GM12892 (cell line): ENCODE measurements around the gene PARD3.

Source experiments
- DNase-seq: peaks from one replicate; pipeline ENCODE4 v3.0.0; 2011; ENCODE audit not compliant: insufficient read length
- FAIRE-seq: peaks from 2 replicates; lab custom pipeline; 2011; peaks lifted over from hg19 to GRCh38; lab: Jason Lieb, UNC
- POLR2A ChIP-seq: IDR thresholded peaks from 2 replicates; pipeline ENCODE4 v1.6.1; 2011; ENCODE audit warnings: low read depth, low read length, control low read depth
- POLR2AphosphoS5 ChIP-seq: IDR thresholded peaks from 2 replicates; pipeline ENCODE4 v1.6.1; 2011; ENCODE audit warnings: low read depth, low read length, control low read depth
- TAF1 ChIP-seq: IDR thresholded peaks from 2 replicates; pipeline ENCODE4 v1.6.1; 2011; ENCODE audit warnings: low read depth, mild to moderate bottlenecking, control low read depth, low read length, borderline replicate concordance

The PARD3 gene

DNA sequence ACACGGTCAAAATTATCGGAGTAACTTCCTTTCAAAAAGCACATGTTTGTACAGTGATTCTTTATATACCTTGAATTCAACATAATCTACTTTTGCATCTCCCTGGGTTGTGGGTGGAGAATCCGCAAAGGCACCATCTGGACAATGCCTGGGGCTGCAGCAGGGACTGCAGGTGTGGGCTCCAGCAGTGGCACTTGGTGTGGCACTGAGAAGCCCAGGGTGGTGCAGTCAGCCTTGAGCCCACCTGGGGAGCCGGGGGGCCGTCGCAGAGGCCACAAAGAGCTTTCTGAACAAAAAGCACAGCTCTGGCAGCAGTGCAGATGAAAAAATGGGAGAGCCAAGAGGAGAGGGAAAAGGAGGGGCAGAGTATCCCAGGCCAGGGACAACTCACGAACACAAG, 22.2 kb downstream of the PARD3 start:
- DNase-seq (no peak), FAIRE-seq (no peak)
- TF ChIP-seq TAF1 (no peak), POLR2AphosphoS5 (no peak), POLR2A (no peak)

DNA sequence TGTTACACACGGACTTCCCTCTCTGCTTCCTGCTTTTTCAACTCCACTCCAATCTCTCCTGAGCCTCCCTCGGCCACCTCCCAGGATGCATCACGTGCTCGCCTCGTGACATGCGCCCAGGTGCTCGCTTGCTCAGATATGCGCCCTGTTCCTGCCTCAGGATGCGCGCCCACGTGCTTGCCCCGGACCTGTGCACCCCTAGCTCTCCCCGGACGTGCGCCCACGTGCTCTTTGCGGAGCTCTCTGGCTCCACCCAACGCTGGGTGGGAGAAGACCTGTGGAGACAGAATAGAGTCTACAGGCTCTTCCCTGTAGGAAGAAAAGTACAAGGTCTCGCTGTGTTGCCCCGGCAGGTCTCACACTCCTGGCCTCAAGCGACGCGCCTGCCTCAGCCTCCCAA, 23.1 kb downstream of the PARD3 start:
- FAIRE-seq (no peak), DNase-seq (no peak)
- TF ChIP-seq POLR2AphosphoS5: no peak
- no peak for TF ChIP-seq TAF1
- TF ChIP-seq POLR2A: no peak

- no peak for FAIRE-seq
- no peak for TF ChIP-seq POLR2A
These were observed 23.9 kb downstream of the PARD3 start for GRCh38 chr10:34791228-34791627.

DNA sequence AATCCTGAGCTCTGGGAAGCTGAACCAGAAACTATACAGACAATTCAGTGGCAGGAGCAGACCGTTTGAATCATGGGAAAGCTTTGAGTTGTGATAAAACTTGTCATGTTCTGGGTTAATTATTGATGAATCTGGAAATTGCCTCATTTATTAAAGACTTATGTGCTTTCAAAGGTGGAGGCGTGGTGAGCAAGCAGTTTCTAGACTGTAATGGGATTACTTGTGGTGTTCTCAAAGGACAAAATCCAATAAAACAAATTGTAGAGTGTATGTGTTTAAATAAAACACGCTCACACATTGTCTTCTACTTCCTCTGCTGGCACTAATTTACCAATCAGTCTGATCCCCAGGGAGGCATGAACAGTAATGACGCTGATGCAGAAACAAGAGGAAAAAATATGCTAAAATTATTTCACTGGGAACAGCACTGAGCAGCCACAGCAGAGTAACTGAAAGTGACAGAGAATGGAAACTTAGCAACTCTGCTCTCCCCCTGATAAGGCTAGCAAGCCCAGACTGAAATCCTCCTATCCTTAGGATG, 25.1 kb downstream of the PARD3 start:
- FAIRE-seq: no peak
- no peak for DNase-seq

More at GRCh38 chr10:34791228-34791627, 23.9 kb downstream of the PARD3 start:
- no peak for DNase-seq

GRCh38 chr10:34786464-34786863, 28.6 kb downstream of the PARD3 start:
- FAIRE-seq (no peak), DNase-seq (no peak)

More for the DNA sequence above, 25.1 kb downstream of the PARD3 start:
- TF ChIP-seq POLR2A (no peak), POLR2AphosphoS5 (no peak), TAF1 (no peak)

DNA sequence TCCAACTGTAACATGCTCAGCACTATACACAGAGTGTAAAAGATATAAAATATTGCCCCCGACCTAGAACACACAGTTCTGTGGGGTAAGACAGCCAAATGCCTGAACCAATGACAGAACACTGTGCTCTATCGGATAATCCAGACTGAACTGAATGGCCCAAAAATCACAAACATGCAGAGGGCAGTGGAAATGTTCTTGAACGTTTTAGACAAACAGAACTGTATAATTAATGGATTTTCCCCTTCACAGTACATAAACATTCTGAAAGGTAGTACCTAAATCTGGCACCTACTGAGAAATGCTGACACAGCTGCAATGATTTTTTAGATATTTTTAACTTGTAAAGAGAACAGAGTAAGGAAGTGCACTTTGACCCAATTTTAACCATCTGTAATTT, 33.4 kb downstream of the PARD3 start:
- no peak for FAIRE-seq
- TF ChIP-seq POLR2A (no peak), POLR2AphosphoS5 (no peak), TAF1 (no peak)

More at GRCh38 chr10:34786464-34786863, 28.6 kb downstream of the PARD3 start:
- no peak for TF ChIP-seq POLR2A
- TF ChIP-seq TAF1: no peak
- TF ChIP-seq POLR2AphosphoS5: no peak

GRCh38 chr10:34780818-34781380, 34.2 kb downstream of the PARD3 start:
- DNase-seq: peak; percentile 24
- no peak for TF ChIP-seq POLR2A
- TF ChIP-seq POLR2AphosphoS5: no peak
- no peak for TF ChIP-seq TAF1
- FAIRE-seq: peak; percentile 58

More for the DNA sequence above, 33.4 kb downstream of the PARD3 start:
- DNase-seq: no peak

DNA sequence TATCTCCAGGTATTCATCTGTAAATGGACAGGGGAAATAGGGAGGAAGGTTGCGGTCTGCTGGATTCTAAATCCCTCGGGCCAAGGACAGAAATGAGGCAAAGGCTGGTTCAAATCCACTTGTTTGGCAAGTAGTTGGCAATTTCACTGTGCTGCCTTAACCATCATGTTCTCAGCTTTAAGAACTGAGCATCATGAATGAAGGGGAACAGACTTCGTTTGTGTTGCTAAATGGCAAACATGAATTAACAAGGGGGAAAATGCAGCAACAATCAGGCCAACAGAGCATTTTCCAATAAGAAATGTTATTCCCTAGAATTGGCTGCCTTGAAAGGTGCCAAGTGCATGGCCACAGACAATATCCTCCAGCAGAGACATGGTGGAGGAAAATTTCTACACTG, 36.9 kb downstream of the PARD3 start:
- FAIRE-seq (no peak), DNase-seq (no peak)
- TF ChIP-seq TAF1 (no peak), POLR2A (no peak), POLR2AphosphoS5 (no peak)

- FAIRE-seq (no peak), DNase-seq (no peak)
- TF ChIP-seq TAF1 (no peak), POLR2AphosphoS5 (no peak), POLR2A (no peak)
These were observed 38.9 kb downstream of the PARD3 start for GRCh38 chr10:34776090-34776690.

GRCh38 chr10:34775044-34775637, 40.0 kb downstream of the PARD3 start:
- DNase-seq: no peak
- no peak for TF ChIP-seq POLR2AphosphoS5
- no peak for TF ChIP-seq POLR2A
- TF ChIP-seq TAF1: no peak
- FAIRE-seq: no peak

- FAIRE-seq (no peak), DNase-seq (no peak)
These were observed 41.2 kb downstream of the PARD3 start for GRCh38 chr10:34773636-34774630.

More at GRCh38 chr10:34773636-34774630, 41.2 kb downstream of the PARD3 start:
- no peak for TF ChIP-seq POLR2AphosphoS5
- TF ChIP-seq POLR2A: no peak
- no peak for TF ChIP-seq TAF1
